ENCODE measurements around the gene MKLN1.
"Not testable (repeated sequence)": the region's sequence is repeated elsewhere in the genome, so short reads cannot be mapped to it uniquely, and the experiment has no call there.

The MKLN1 gene

GRCh38 chr7:131327626-131328376, at the start of gene MKLN1:
MKLN1 (plus strand) TSS chr7:131327876; CDS start chr7:131327900, 24 bp downstream.
- DNase-seq = peak; percentile 87

GRCh38 chr7:131279044-131279443, 48.6 kb upstream of the MKLN1 start:
- DNase-seq = no peak

GRCh38 chr7:131281266-131282048, 46.2 kb upstream of the MKLN1 start:
- no peak for DNase-seq

- no peak for DNase-seq
Observed at GRCh38 chr7:131284702-131285419, 42.8 kb upstream of the MKLN1 start.

- no peak for DNase-seq
Observed at GRCh38 chr7:131285556-131285955, 42.1 kb upstream of the MKLN1 start.

GRCh38 chr7:131288450-131288849, 39.2 kb upstream of the MKLN1 start:
- DNase-seq = no peak

- DNase-seq = no peak
Observed at GRCh38 chr7:131289051-131289450, 38.6 kb upstream of the MKLN1 start.

- no peak for DNase-seq
Observed at GRCh38 chr7:131292141-131292905, 35.4 kb upstream of the MKLN1 start.

- no peak for DNase-seq
Observed at GRCh38 chr7:131293018-131293417, 34.7 kb upstream of the MKLN1 start.

GRCh38 chr7:131294553-131294952, 33.1 kb upstream of the MKLN1 start:
- no peak for DNase-seq

- DNase-seq = no peak
Observed at GRCh38 chr7:131298608-131298992, 29.1 kb upstream of the MKLN1 start.

GRCh38 chr7:131299074-131299473, 28.6 kb upstream of the MKLN1 start:
- DNase-seq = no peak

- no peak for DNase-seq
Observed at GRCh38 chr7:131300078-131300477, 27.6 kb upstream of the MKLN1 start.

GRCh38 chr7:131300572-131301466, 26.9 kb upstream of the MKLN1 start:
- no peak for DNase-seq

GRCh38 chr7:131302446-131302845, 25.2 kb upstream of the MKLN1 start:
- DNase-seq = no peak

- peak; percentile 4 for DNase-seq
Observed at GRCh38 chr7:131302876-131303707, 24.6 kb upstream of the MKLN1 start.

- DNase-seq = no peak
Observed at GRCh38 chr7:131305152-131305551, 22.5 kb upstream of the MKLN1 start.

- DNase-seq = not testable (repeated sequence)
Observed at GRCh38 chr7:131306041-131306440, 21.6 kb upstream of the MKLN1 start.

- DNase-seq = no peak
Observed at GRCh38 chr7:131306777-131307176, 20.9 kb upstream of the MKLN1 start.

- DNase-seq = no peak
Observed at GRCh38 chr7:131307627-131308026, 20.0 kb upstream of the MKLN1 start.

- DNase-seq = no peak
Observed at GRCh38 chr7:131312838-131313237, 14.8 kb upstream of the MKLN1 start.

All from NCI-H1436 (cell line).